Measurements from ENCODE around the gene ASAH2.

- TF ChIP-seq CTCF (IDR thresholded peaks at IDR 0.05): no peak
- TF ChIP-seq POLR2A (IDR thresholded peaks at IDR 0.05): no peak
These were observed 40.4 kb downstream of the ASAH2 start for GRCh38 chr10:50210876-50211275.

Data from heart left ventricle (tissue), 13 donors.